CD4-positive, alpha-beta T cell (primary cell): Measurements from ENCODE around the gene CRYBA2. TPM values are rescaled to one million over a fixed set of nuclear protein-coding genes. Genes with fewer than 3 reads are reported as not detected.

Source experiments
- ATAC-seq: fragments of 200-7000 bp; cut with Tn5 transposase; one replicate; pipeline ENCODE4 v1.10.0; 2022; ENCODE audit warnings: mild to moderate bottlenecking; ENCODE audit not compliant: poor library complexity
- CTCF ChIA-PET: fragments of 350-600 bp; sonication (Branson Sonifier 250); formaldehyde crosslinking; loops from one replicate; lab custom pipeline; 2021; ENCODE audit warnings: antibody characterized with exemption, inconsistent platforms; lab: Charles Lee
- POLR2A ChIA-PET: fragments of 350-600 bp; sonication (Branson Sonifier 250); formaldehyde crosslinking; loops from one replicate; lab custom pipeline; 2021; ENCODE audit warnings: antibody characterized with exemption, inconsistent platforms; lab: Charles Lee
- DNase-seq, 14 experiments: peaks; one replicate each; pipeline ENCODE4 v3.0.0-alpha.2; 2013 to 2020; ENCODE audit warnings: mixed read lengths in 2 of 14
- H3K27ac ChIP-seq, 2 donors: one replicate each; pipeline versions ENCODE4 v1.5.1 to v1.7.0; 2013; ENCODE audit warnings: low read length in 2 of 2, low read depth in 1 of 2, mild to moderate bottlenecking in 1 of 2
- H3K27me3 ChIP-seq, 2 experiments: 1 replicate in 1 of 2; 2 replicates in 1 of 2; pipeline versions ENCODE4 v1.6.1 to v1.7.0; 2013; ENCODE audit warnings: low read length in 2 of 2, control low read depth in 1 of 2, mild to moderate bottlenecking in 1 of 2, moderate library complexity in 1 of 2; ENCODE audit not compliant: insufficient read depth in 2 of 2, control insufficient read depth in 1 of 2
- H3K36me3 ChIP-seq: one replicate; pipeline ENCODE4 v1.6.1; 2013; ENCODE audit warnings: low read length, control low read depth; ENCODE audit not compliant: insufficient read depth
- H3K4me1 ChIP-seq: one replicate; pipeline ENCODE4 v1.6.1; 2013; ENCODE audit warnings: low read length, control low read depth; ENCODE audit not compliant: insufficient read depth
- H3K4me3 ChIP-seq: one replicate; pipeline ENCODE4 v1.5.1; 2013; ENCODE audit warnings: mild to moderate bottlenecking, low read length, moderate library complexity
- H3K9me3 ChIP-seq, 2 experiments: 1 replicate in 1 of 2; 2 replicates in 1 of 2; pipeline versions ENCODE4 v1.6.1 to v1.7.0; 2013; ENCODE audit warnings: low read length in 2 of 2, mild to moderate bottlenecking in 2 of 2, control low read depth in 1 of 2, moderate library complexity in 1 of 2; ENCODE audit not compliant: control insufficient read depth in 1 of 2, insufficient read depth in 1 of 2
- H3K27ac Mint-ChIP-seq: one replicate; pipeline ENCODE4 v1.8.0; 2020; ENCODE audit warnings: mixed read lengths
- H3K27me3 Mint-ChIP-seq: one replicate; pipeline ENCODE4 v1.8.0; 2021; ENCODE audit warnings: mixed read lengths
- H3K36me3 Mint-ChIP-seq: one replicate; pipeline ENCODE4 v1.8.0; 2021; ENCODE audit warnings: low read depth, mixed read lengths
- H3K4me1 Mint-ChIP-seq: one replicate; pipeline ENCODE4 v1.8.0; 2021; ENCODE audit warnings: low read depth, mixed read lengths
- H3K4me3 Mint-ChIP-seq: one replicate; pipeline ENCODE4 v1.8.0; 2020; ENCODE audit warnings: mild to moderate bottlenecking, mixed read lengths
- H3K9me3 Mint-ChIP-seq: one replicate; pipeline ENCODE4 v1.8.0; 2020; ENCODE audit warnings: mixed read lengths
- intact Hi-C, 2 experiments: fragments of 100-400 bp; cut with DNase I in 1 of 2; cut with micrococcal nuclease in 1 of 2; formaldehyde crosslinking; loops; one replicate each; pipeline versions ENCODE4 v1.15.1 to v1.9.0; 2023 to 2025; cut with DNase I, micrococcal nuclease
- polyA plus RNA-seq, 2 donors: library from polyadenylated mRNA; unstranded; fragments of 120-200 nt; gene quantifications; one replicate each; pipeline ENCODE4 v1.2.1, GENCODE V29; 2013
- total RNA-seq, 174 experiments: library from RNA in 2 of 174; stranded (reverse) in 2 of 174; gene quantifications; one replicate each; pipeline ENCODE4 v1.2.3 and lab custom pipeline; 2021 to 2026
- TF ChIP-seq, protein P1 (sequence below): fragments of 200-600 bp; IDR thresholded peaks from one replicate; pipeline ENCODE4 v1.8.0; 2022; ENCODE audit warnings: antibody characterized with exemption, mild to moderate bottlenecking

Gene CRYBA2
- total RNA-seq = not detected
- polyA plus RNA-seq (2013, experiment 1 of 2) = not detected
- not detected for polyA plus RNA-seq (2013, experiment 2 of 2)
- total RNA-seq (lab: John Stamatoyannopoulos, UW) = 0 to 0.11 (median 0) reads per million in 172 experiments

DNA sequence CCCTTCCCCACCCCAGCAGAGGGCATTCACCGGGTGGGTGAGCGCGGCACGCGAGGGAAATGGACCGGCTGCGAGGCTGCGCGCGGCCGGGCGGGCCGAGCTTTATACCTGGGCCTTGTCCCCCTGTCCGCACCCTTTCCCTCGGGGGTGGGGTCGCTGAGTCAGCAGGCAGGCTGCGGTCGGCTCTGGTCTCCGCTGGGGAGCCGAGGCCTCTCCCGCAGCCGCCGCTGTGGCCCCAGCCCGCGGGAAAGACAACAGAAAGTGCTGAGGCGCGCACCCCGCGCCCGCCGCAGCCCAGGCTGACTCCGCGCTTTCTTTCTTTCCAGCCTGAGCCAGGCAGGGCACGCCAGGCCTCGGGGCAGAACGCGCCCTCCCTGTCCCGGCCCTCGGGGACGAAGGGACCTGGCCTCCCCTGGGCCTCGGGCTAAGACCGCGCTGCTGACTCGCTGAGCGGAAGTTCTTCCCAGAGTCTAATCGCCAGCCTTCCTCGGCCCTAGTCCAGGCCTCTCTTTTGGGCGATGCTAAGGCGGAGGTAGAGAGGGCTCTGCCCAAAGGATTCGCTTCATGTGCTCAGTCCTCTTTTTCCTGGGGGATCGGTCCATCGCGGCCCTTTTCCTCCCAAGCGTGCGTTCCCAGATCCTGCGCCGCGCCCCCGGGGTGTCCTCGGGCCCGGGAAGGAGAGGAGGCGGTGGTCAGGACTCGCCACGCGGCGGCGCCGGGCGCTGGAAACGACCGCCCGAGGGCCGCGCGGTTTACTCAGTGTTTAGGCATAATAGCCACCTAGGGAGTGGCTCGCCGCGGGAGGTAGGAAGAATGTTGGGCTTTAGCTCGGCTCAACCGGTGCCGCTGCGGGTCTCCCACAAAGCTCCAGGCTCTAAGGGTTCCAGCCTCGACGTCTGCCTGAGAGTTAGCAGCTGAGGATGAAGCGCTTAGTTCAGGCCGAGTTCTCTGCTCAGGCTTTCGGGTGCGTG lies at the start of gene CRYBA2:
CRYBA2 (minus strand) TSS at position 78 of the 971 bp plus-strand sequence. CDS start 246 bp downstream, outside the sequence.
- Histone ChIP-seq H3K9me3 (peaks cover 0 to 15% of the 10 kb centered on the region in 2 experiments), H3K36me3 (no peaks in the 10 kb centered on the region), H3K4me3 (peak within 1 kb of the TSS; percentile 5), H3K4me1 (peaks cover 32% of the 10 kb centered on the region), H3K27me3 (peaks cover 88 to 89% of the 10 kb centered on the region in 2 experiments), H3K27ac (no peak within 1 kb of the TSS)
- CTCF ChIA-PET = interaction anchor here (1.3 to 2.5 kb wide), 2 partner anchors 13 to 96 kb away, joined by 4 to 10 read pairs; no protein-coding TSS in a partner anchor
- ATAC-seq (no peak), DNase-seq (no peak)
- POLR2A ChIA-PET = no interaction called here
- intact Hi-C loops = no loop called here
- TF ChIP-seq, protein P1, sequence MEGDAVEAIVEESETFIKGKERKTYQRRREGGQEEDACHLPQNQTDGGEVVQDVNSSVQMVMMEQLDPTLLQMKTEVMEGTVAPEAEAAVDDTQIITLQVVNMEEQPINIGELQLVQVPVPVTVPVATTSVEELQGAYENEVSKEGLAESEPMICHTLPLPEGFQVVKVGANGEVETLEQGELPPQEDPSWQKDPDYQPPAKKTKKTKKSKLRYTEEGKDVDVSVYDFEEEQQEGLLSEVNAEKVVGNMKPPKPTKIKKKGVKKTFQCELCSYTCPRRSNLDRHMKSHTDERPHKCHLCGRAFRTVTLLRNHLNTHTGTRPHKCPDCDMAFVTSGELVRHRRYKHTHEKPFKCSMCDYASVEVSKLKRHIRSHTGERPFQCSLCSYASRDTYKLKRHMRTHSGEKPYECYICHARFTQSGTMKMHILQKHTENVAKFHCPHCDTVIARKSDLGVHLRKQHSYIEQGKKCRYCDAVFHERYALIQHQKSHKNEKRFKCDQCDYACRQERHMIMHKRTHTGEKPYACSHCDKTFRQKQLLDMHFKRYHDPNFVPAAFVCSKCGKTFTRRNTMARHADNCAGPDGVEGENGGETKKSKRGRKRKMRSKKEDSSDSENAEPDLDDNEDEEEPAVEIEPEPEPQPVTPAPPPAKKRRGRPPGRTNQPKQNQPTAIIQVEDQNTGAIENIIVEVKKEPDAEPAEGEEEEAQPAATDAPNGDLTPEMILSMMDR = no peak
- Mint-ChIP-seq H3K9me3 (no peaks in the 10 kb centered on the region), H3K4me1 (peaks cover 18% of the 10 kb centered on the region), H3K4me3 (no peak within 1 kb of the TSS), H3K36me3 (no peaks in the 10 kb centered on the region), H3K27me3 (peaks cover 92% of the 10 kb centered on the region), H3K27ac (no peak within 1 kb of the TSS)

- Histone ChIP-seq H3K27me3 (peaks cover 41 to 71% of the 10 kb centered on the region in 2 experiments), H3K27ac (no peak overlapping the region), H3K9me3 (peaks cover 0 to 10% of the 10 kb centered on the region in 2 experiments), H3K4me1 (peaks cover 5% of the 10 kb centered on the region), H3K36me3 (no peaks in the 10 kb centered on the region), H3K4me3 (no peak overlapping the region)
- H3K27ac Mint-ChIP-seq = no peak overlapping the region
- ATAC-seq (no peak), DNase-seq (no peak)
- H3K27me3 Mint-ChIP-seq = peaks cover 86% of the 10 kb centered on the region
- ChIA-PET POLR2A (no interaction called here), CTCF (interaction anchor here (1.4 to 1.7 kb wide), 2 partner anchors 13 to 15 kb away, joined by 4 to 7 read pairs; no protein-coding TSS in a partner anchor)
- H3K9me3 Mint-ChIP-seq = no peaks in the 10 kb centered on the region
- TF ChIP-seq, protein P1 = no peak
- intact Hi-C loops = no loop called here
- no peak overlapping the region for H3K4me3 Mint-ChIP-seq
- H3K4me1 Mint-ChIP-seq = peaks cover 11% of the 10 kb centered on the region
- no peaks in the 10 kb centered on the region for H3K36me3 Mint-ChIP-seq
These were observed 49.5 kb upstream of the CRYBA2 start for GRCh38 chr2:219042750-219043149.

- POLR2A ChIA-PET = no interaction called here
- intact Hi-C loops = no loop called here
These were observed 48.9 kb upstream of the CRYBA2 start for GRCh38 chr2:219042157-219042556.

More at GRCh38 chr2:219042157-219042556, 48.9 kb upstream of the CRYBA2 start:
- H3K27me3 Mint-ChIP-seq = peaks cover 86% of the 10 kb centered on the region
- no peaks in the 10 kb centered on the region for H3K9me3 Mint-ChIP-seq
- no peak overlapping the region for H3K27ac Mint-ChIP-seq
- H3K36me3 Mint-ChIP-seq = no peaks in the 10 kb centered on the region
- H3K4me3 Mint-ChIP-seq = no peak overlapping the region
- TF ChIP-seq, protein P1 = no peak
- Histone ChIP-seq H3K27me3 (peaks cover 41 to 67% of the 10 kb centered on the region in 2 experiments), H3K36me3 (no peaks in the 10 kb centered on the region), H3K9me3 (peaks cover 0 to 10% of the 10 kb centered on the region in 2 experiments), H3K27ac (no peak overlapping the region), H3K4me1 (peaks cover 5% of the 10 kb centered on the region), H3K4me3 (no peak overlapping the region)
- DNase-seq = no peak
- H3K4me1 Mint-ChIP-seq = peaks cover 11% of the 10 kb centered on the region
- ATAC-seq = no peak
- CTCF ChIA-PET = interaction anchor here (1.4 to 1.7 kb wide), 2 partner anchors 13 to 16 kb away, joined by 4 to 7 read pairs; no protein-coding TSS in a partner anchor
